ENCODE data around the gene HELB. TPM values are rescaled to one million over a fixed set of nuclear protein-coding genes. Genes with fewer than 3 reads are reported as not detected.
A peak's percentile ranks its signal among the peaks of the same experiment; 100 is the strongest.

The HELB gene
- total RNA-seq, 1 donor from 2014 or later, result 2.5 TPM

- TF ChIP-seq, protein P1, sequence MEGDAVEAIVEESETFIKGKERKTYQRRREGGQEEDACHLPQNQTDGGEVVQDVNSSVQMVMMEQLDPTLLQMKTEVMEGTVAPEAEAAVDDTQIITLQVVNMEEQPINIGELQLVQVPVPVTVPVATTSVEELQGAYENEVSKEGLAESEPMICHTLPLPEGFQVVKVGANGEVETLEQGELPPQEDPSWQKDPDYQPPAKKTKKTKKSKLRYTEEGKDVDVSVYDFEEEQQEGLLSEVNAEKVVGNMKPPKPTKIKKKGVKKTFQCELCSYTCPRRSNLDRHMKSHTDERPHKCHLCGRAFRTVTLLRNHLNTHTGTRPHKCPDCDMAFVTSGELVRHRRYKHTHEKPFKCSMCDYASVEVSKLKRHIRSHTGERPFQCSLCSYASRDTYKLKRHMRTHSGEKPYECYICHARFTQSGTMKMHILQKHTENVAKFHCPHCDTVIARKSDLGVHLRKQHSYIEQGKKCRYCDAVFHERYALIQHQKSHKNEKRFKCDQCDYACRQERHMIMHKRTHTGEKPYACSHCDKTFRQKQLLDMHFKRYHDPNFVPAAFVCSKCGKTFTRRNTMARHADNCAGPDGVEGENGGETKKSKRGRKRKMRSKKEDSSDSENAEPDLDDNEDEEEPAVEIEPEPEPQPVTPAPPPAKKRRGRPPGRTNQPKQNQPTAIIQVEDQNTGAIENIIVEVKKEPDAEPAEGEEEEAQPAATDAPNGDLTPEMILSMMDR (IDR thresholded peaks at IDR 0.05), result no peak
- Mint-ChIP-seq H3K27ac (ENCODE audit: unreplicated experiment) (no peak overlapping the region), H3K36me3 (ENCODE audit: unreplicated experiment) (no peaks in the 10 kb centered on the region)
Observed at GRCh38 chr12:66268562-66268961, 33.7 kb upstream of the HELB start.

GRCh38 chr12:66269142-66269541 is 33.2 kb upstream of the HELB start:
- no peak for DNase-seq (ENCODE audit: extremely low spot score, unreplicated experiment)
- H3K27ac Mint-ChIP-seq (ENCODE audit: unreplicated experiment), result no peak overlapping the region
- TF ChIP-seq, protein P1 (IDR thresholded peaks at IDR 0.05), result no peak
- no peak overlapping the region for H3K4me3 Mint-ChIP-seq (ENCODE audit: unreplicated experiment)
- no peaks in the 10 kb centered on the region for H3K4me1 Mint-ChIP-seq (ENCODE audit: unreplicated experiment)
- H3K27me3 Mint-ChIP-seq (ENCODE audit: unreplicated experiment), result peaks cover 32% of the 10 kb centered on the region
- no peaks in the 10 kb centered on the region for H3K36me3 Mint-ChIP-seq (ENCODE audit: unreplicated experiment)
- H3K9me3 Mint-ChIP-seq (ENCODE audit: unreplicated experiment), result no peaks in the 10 kb centered on the region

More at GRCh38 chr12:66268562-66268961, 33.7 kb upstream of the HELB start:
- Mint-ChIP-seq H3K9me3 (ENCODE audit: unreplicated experiment) (no peaks in the 10 kb centered on the region), H3K4me3 (ENCODE audit: unreplicated experiment) (no peak overlapping the region), H3K4me1 (ENCODE audit: unreplicated experiment) (no peaks in the 10 kb centered on the region), H3K27me3 (ENCODE audit: unreplicated experiment) (peaks cover 33% of the 10 kb centered on the region)
- DNase-seq (ENCODE audit: extremely low spot score, unreplicated experiment), result no peak

GRCh38 chr12:66269757-66270383 is 32.4 kb upstream of the HELB start:
- H3K4me1 Mint-ChIP-seq (ENCODE audit: unreplicated experiment), result no peaks in the 10 kb centered on the region
- no peaks in the 10 kb centered on the region for H3K9me3 Mint-ChIP-seq (ENCODE audit: unreplicated experiment)
- peaks cover 30% of the 10 kb centered on the region for H3K27me3 Mint-ChIP-seq (ENCODE audit: unreplicated experiment)
- TF ChIP-seq, protein P1 (IDR thresholded peaks at IDR 0.05), result peak; percentile 76
- H3K27ac Mint-ChIP-seq (ENCODE audit: unreplicated experiment), result no peak overlapping the region
- no peak for DNase-seq (ENCODE audit: extremely low spot score, unreplicated experiment)
- no peak overlapping the region for H3K4me3 Mint-ChIP-seq (ENCODE audit: unreplicated experiment)
- H3K36me3 Mint-ChIP-seq (ENCODE audit: unreplicated experiment), result no peaks in the 10 kb centered on the region

DNA sequence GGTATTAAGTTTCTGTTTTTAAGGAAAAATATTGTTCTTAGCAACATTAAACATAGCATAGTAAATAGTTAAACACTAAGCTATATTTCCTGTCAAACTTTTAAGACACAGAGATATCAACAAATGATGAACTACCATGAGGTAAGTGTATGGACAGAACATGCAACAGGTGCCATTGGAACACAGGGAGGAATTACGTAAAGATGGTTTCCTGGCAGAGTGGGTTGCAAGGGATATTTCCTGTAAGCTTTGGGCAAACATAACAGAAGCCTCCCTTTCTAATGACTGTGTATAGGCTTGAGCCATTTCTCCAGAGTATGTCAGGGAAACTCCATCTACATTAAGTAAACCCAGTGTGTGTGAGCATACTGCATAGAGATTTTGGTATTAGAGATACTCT is 31.7 kb upstream of the HELB start:
- TF ChIP-seq, protein P1 (IDR thresholded peaks at IDR 0.05), result no peak
- no peak overlapping the region for H3K4me3 Mint-ChIP-seq (ENCODE audit: unreplicated experiment)
- H3K4me1 Mint-ChIP-seq (ENCODE audit: unreplicated experiment), result no peaks in the 10 kb centered on the region
- H3K27ac Mint-ChIP-seq (ENCODE audit: unreplicated experiment), result no peak overlapping the region
- DNase-seq (ENCODE audit: extremely low spot score, unreplicated experiment), result no peak
- peaks cover 30% of the 10 kb centered on the region for H3K27me3 Mint-ChIP-seq (ENCODE audit: unreplicated experiment)
- no peaks in the 10 kb centered on the region for H3K9me3 Mint-ChIP-seq (ENCODE audit: unreplicated experiment)
- no peaks in the 10 kb centered on the region for H3K36me3 Mint-ChIP-seq (ENCODE audit: unreplicated experiment)

DNA sequence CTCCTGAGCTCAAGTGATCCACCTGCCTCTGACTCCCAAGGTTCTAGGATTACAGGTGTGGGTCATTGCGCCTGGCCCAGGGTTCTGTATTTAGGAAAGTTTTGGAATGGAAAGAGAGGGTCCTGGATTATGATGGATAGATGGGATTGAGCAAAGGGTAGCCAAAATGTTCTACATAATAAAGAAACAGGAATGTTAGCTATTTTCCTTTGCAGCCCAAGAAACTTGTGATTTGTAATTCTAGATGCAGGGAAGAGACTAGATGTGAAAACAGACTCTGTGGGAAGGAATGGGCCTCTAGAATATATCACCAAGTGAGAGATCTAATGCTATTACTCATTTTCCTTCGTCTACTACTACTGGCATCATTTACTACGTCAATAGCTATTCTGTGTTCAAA is 29.6 kb upstream of the HELB start:
- Mint-ChIP-seq H3K4me3 (ENCODE audit: unreplicated experiment) (no peak overlapping the region), H3K27ac (ENCODE audit: unreplicated experiment) (no peak overlapping the region), H3K27me3 (ENCODE audit: unreplicated experiment) (peaks cover 27% of the 10 kb centered on the region), H3K9me3 (ENCODE audit: unreplicated experiment) (no peaks in the 10 kb centered on the region), H3K36me3 (ENCODE audit: unreplicated experiment) (no peaks in the 10 kb centered on the region), H3K4me1 (ENCODE audit: unreplicated experiment) (no peaks in the 10 kb centered on the region)
- no peak for DNase-seq (ENCODE audit: extremely low spot score, unreplicated experiment)
- TF ChIP-seq, protein P1 (IDR thresholded peaks at IDR 0.05), result no peak
